GM13977 (cell line): ENCODE data around the gene TMED5.

Experiments used
- DNase-seq: peaks from one replicate; pipeline ENCODE4 v3.0.0; 2012; ENCODE audit warnings: low spot score
- CTCF ChIP-seq: IDR thresholded peaks from 2 replicates; pipeline ENCODE4 v1.5.1; 2012; ENCODE audit warnings: mild to moderate bottlenecking, control low read depth; ENCODE audit not compliant: insufficient read depth; ENCODE audit errors: extremely low read depth, missing control alignments
- in situ Hi-C: fragments of 300-500 bp; cut with MboI; formaldehyde crosslinking; loops from one replicate; pipeline ENCODE4 v1.12.0; 2022; ENCODE audit warnings: low sequenced_read_pairs, low pct_unique_long_range_greater_than_20kb, mixed read lengths, inconsistent platforms; ENCODE audit not compliant: unreplicated experiment

TMED5 gene

GRCh38 chr1:93206567-93206954 is 26.3 kb upstream of the TMED5 start:
- DNase-seq = no peak
- in situ Hi-C loops = no loop called here
- no peak for TF ChIP-seq CTCF

DNA sequence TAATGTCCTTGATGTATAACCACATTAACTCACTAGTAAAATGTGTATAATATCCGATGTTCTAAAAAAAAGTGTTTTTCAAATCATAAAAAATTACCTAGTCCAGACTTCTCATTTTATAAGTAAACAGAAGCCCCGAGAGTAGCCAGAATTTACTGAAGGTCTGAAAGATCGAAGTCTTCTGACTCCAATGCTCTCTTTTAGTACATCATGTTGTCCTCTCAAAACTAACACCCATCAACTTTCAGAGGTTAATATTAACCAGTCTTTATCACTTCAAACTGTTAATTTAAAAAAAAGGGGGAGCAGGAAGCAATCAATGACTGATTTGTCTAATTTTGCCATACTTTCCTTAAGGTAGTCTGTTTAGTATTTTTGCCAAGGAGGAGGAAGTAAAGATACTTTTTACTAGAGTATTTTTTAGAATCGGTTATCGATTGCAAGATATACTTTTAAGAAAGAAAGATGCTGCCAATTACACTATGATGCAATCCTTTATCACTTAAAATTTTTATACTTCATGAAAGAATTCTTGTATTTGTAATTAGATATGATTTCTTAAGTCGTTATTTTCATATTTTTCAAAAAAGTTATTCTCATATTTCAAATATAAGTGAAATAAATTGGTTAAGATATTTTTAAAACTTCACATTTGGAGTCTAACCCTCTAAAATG is 25.8 kb upstream of the TMED5 start:
- in situ Hi-C loops = no loop called here
- DNase-seq = no peak
- TF ChIP-seq CTCF = no peak

DNA sequence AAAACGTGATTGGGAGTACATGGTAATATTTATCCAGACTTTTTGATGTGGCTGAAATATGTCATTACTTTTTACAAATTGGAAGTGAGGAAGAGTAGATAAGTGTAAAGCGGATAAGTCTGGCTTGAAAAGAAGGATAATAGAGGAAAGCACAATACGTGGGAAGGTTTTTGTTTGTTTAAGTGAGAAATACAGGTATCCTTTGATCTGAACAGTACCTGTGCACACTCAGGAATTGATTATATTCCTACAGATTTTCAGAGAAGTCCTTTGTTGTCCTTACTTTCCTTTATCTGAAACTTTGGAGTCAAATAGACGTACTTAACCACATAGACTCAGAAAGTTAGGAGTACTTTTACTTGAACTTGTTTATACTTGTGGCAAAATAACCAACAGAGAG is 20.5 kb upstream of the TMED5 start:
- in situ Hi-C loops = no loop called here
- TF ChIP-seq CTCF = no peak
- DNase-seq = no peak

DNA sequence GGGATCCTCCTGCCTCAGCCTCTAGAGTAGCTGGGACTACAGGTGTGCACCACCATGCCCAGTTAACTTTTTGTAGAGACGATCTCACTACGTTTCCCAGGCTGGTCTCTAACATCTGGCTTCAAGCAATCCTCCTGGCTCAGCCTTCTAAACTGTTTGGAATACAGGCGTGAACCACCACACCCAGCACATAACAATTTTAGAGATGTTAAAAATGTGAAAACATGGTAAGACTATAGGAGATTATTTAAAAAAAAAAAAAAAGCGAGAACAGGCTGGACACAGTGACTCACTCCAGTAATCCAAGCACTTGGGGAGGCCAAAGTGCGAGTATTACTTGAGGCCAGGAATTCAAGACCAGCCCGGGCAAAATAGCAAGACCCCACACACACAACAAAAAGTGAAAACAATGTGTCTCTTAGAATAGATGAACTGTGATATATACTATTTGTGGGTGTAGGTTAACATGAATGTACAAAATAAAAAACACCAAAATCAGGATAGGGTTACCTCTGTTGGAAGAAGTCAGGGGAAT is 19.9 kb upstream of the TMED5 start:
- no peak for TF ChIP-seq CTCF
- in situ Hi-C loops = no loop called here
- no peak for DNase-seq

GRCh38 chr1:93199150-93199549 is 18.9 kb upstream of the TMED5 start:
- no peak for DNase-seq
- in situ Hi-C loops = no loop called here
- no peak for TF ChIP-seq CTCF

DNA sequence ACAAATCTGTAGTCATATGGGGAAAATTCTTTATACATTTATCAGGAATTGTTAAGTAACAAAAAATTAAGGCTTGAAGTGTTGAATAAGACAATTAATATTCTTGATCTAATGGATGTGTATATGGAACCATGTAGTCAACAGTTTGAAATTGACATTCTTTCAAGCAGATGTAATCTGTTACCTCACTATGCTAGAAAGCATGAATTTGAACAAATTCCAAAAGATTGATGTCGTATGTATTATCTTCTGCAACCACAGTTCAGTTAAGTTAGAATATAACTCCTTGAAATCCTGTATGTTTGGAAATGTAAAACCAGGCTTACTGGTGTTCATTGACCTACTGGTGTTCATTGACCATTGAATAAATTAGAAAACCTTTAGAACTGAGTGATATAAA is 16.4 kb upstream of the TMED5 start:
- DNase-seq = no peak
- in situ Hi-C loops = no loop called here
- no peak for TF ChIP-seq CTCF
